DOHH2 (cell line): ENCODE measurements around the gene TAPBP.

Experiments
- H3F3A ChIP-seq: fragments of 200-600 bp; sonication (generic), shearing (Covaris generic); 2 replicates; pipeline ENCODE4 v1.6.0; 2016; ENCODE audit warnings: antibody characterized with exemption, mild to moderate bottlenecking; ENCODE audit not compliant: control insufficient read depth, insufficient read depth
- H3K27ac ChIP-seq: fragments of 200-600 bp; sonication (generic); 2 replicates; pipeline ENCODE4 v1.5.1; 2014; ENCODE audit warnings: low read depth, mild to moderate bottlenecking, low read length, moderate library complexity
- H3K27me3 ChIP-seq: fragments of 200-600 bp; sonication (generic); 2 replicates; pipeline ENCODE4 v1.6.1; 2014; ENCODE audit warnings: mild to moderate bottlenecking, low read length, mixed read lengths; ENCODE audit not compliant: control insufficient read depth
- H3K36me3 ChIP-seq: fragments of 200-600 bp; sonication (generic); 2 replicates; pipeline ENCODE4 v1.6.1; 2014; ENCODE audit warnings: mild to moderate bottlenecking, low read length, moderate library complexity, mixed read lengths; ENCODE audit not compliant: control insufficient read depth
- H3K4me1 ChIP-seq: fragments of 200-600 bp; sonication (generic); 2 replicates; pipeline ENCODE4 v1.6.1; 2014; ENCODE audit warnings: mild to moderate bottlenecking, low read length, mixed read lengths; ENCODE audit not compliant: control insufficient read depth
- H3K4me2 ChIP-seq: fragments of 200-600 bp; sonication (generic); 2 replicates; pipeline ENCODE4 v1.6.0; 2014; ENCODE audit warnings: mild to moderate bottlenecking, low read length, moderate library complexity
- H3K4me3 ChIP-seq: fragments of 200-600 bp; sonication (generic); 2 replicates; pipeline ENCODE4 v1.5.1; 2014; ENCODE audit warnings: mild to moderate bottlenecking, low read length, mixed read lengths
- H3K79me2 ChIP-seq: fragments of 200-600 bp; sonication (generic); 2 replicates; pipeline ENCODE4 v1.6.1; 2014; ENCODE audit warnings: mild to moderate bottlenecking, low read length, mixed read lengths; ENCODE audit not compliant: control insufficient read depth
- H3K9me2 ChIP-seq: fragments of 200-600 bp; sonication (generic); replicated peaks from 2 replicates; pipeline ENCODE4 v1.6.1; 2014; ENCODE audit warnings: mild to moderate bottlenecking, low read length, mixed read lengths; ENCODE audit not compliant: control insufficient read depth
- H3K9me3 ChIP-seq: fragments of 200-600 bp; sonication (generic); 2 replicates; pipeline ENCODE4 v1.6.1; 2014; ENCODE audit warnings: antibody characterized with exemption, low read length, mixed read lengths; ENCODE audit not compliant: control insufficient read depth, insufficient read depth
- H4K20me1 ChIP-seq: fragments of 200-600 bp; sonication (generic); 2 replicates; pipeline ENCODE4 v1.6.0; 2014; ENCODE audit warnings: low read depth, mild to moderate bottlenecking, antibody characterized with exemption, low read length, moderate library complexity; ENCODE audit not compliant: control insufficient read depth, insufficient read depth
- EZH2phosphoT487 ChIP-seq: fragments of 200-600 bp; sonication (generic); IDR thresholded peaks from 2 replicates; pipeline ENCODE4 v1.6.1; 2017; ENCODE audit warnings: borderline replicate concordance, mild to moderate bottlenecking, antibody characterized with exemption, low read length, moderate library complexity, mixed read lengths
- TF ChIP-seq, protein P1 (sequence below): fragments of 200-600 bp; sonication (generic); IDR thresholded peaks from one replicate; pipeline ENCODE4 v1.5.1; 2014; ENCODE audit warnings: antibody characterized with exemption, mild to moderate bottlenecking, low read depth, low read length; ENCODE audit not compliant: poor library complexity, severe bottlenecking

Gene TAPBP

DNA sequence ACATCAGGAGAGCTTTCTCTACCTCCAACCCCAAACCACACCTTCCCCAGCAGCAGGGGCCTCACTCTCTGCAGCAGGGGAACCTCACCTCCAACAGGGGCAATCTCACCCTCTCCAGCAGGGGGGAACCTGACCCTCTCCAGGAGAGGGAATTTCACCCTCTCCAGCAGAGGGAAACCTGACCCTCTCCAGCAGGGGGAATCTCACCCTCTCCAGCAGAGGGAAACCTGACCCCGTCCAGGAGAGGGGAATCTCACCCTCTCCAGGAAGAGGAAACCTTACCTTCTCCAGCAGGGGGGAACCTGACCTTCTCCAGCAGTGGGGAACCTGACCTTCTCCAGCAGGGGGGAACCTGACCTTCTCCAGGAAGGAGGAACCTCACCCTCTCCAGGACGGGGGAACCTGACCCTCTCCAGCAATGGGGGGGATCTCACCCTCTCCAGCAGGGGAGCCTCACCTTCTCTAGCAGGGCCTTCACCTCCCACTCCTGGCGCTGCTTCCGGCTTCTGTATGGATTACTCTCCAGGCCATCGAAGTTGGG is 33.8 kb downstream of the TAPBP start:
- no peak overlapping the region for H3K4me2 ChIP-seq

DNA sequence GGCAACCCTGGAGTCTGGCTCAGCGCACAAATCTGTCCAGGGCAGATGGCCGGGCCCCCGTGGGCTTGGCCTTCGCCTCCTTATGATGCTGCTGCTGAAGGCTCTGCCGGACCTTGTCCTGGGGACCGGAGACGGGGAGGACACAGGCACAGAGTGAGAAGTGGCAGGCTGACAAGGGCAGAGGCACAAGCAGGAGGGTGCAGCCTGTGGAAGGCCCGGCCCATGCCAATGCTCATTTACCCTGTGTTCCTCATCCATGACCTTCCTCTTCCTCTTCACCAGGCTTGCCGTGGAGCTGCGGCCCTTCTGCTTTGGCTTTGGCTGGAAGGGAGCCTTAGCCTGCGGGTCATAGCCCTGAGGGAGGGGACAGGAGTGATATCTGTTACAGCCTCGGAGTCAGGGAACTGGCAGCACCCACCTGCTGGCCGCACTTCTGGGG is 34.6 kb downstream of the TAPBP start:
- Histone ChIP-seq H3F3A (peaks cover 54% of the 10 kb centered on the region), H3K36me3 (peaks cover 90% of the 10 kb centered on the region)

More for the DNA sequence above, 33.8 kb downstream of the TAPBP start:
- Histone ChIP-seq H3K9me2 (no peaks in the 10 kb centered on the region), H3K4me1 (peaks cover 52% of the 10 kb centered on the region), H3K36me3 (peaks cover 89% of the 10 kb centered on the region), H3K79me2 (peaks cover 9% of the 10 kb centered on the region), H3K27me3 (no peaks in the 10 kb centered on the region), H4K20me1 (peaks cover 2% of the 10 kb centered on the region), H3F3A (peaks cover 47% of the 10 kb centered on the region), H3K27ac (peak overlapping the region; percentile 37; the same call in 1 of the 2 replicates), H3K9me3 (no peaks in the 10 kb centered on the region), H3K4me3 (no peak overlapping the region)
- TF ChIP-seq EZH2phosphoT487 = no peak
- TF ChIP-seq, protein P1, sequence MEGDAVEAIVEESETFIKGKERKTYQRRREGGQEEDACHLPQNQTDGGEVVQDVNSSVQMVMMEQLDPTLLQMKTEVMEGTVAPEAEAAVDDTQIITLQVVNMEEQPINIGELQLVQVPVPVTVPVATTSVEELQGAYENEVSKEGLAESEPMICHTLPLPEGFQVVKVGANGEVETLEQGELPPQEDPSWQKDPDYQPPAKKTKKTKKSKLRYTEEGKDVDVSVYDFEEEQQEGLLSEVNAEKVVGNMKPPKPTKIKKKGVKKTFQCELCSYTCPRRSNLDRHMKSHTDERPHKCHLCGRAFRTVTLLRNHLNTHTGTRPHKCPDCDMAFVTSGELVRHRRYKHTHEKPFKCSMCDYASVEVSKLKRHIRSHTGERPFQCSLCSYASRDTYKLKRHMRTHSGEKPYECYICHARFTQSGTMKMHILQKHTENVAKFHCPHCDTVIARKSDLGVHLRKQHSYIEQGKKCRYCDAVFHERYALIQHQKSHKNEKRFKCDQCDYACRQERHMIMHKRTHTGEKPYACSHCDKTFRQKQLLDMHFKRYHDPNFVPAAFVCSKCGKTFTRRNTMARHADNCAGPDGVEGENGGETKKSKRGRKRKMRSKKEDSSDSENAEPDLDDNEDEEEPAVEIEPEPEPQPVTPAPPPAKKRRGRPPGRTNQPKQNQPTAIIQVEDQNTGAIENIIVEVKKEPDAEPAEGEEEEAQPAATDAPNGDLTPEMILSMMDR = peak; percentile 98

DNA sequence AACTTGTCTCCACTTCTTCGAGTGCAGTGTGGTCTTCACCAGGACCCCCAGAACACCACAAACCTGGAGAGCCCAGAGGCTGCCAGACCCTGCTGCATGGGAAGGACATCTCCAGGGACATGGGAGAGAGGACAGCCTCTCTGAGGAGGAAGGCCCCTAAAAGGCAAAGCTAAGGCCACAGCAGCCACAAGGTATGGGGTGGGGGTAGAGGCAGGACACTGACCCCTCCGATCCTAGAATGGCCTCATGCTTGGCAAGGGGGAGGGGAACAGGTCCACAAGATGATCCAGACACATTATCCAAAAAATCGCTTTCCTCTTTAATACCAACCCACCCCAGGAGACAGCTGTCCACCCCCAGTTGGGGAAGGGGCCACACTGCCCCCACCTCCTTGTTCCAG is 35.1 kb downstream of the TAPBP start:
- Histone ChIP-seq H3F3A (peaks cover 59% of the 10 kb centered on the region), H3K27ac (peak overlapping the region; percentile 80), H3K4me1 (peaks cover 64% of the 10 kb centered on the region), H3K36me3 (peaks cover 90% of the 10 kb centered on the region), H3K4me3 (no peak overlapping the region), H3K4me2 (no peak overlapping the region; the same call in 1 of the 2 replicates), H3K9me3 (no peaks in the 10 kb centered on the region), H3K79me2 (peaks cover 22% of the 10 kb centered on the region), H3K27me3 (no peaks in the 10 kb centered on the region), H3K9me2 (no peaks in the 10 kb centered on the region), H4K20me1 (peaks cover 14% of the 10 kb centered on the region)
- no peak for TF ChIP-seq EZH2phosphoT487

More for the DNA sequence above, 34.6 kb downstream of the TAPBP start:
- 0 out of 2 replicates have a peak overlapping the region, but pooled peaks have one; percentile 37 for H3K27ac ChIP-seq
- no peaks in the 10 kb centered on the region for H3K27me3 ChIP-seq
- H3K4me3 ChIP-seq = no peak overlapping the region
- H3K4me2 ChIP-seq = no peak overlapping the region
- H3K9me3 ChIP-seq = no peaks in the 10 kb centered on the region
- H3K4me1 ChIP-seq = peaks cover 60% of the 10 kb centered on the region
- peaks cover 17% of the 10 kb centered on the region for H3K79me2 ChIP-seq
- TF ChIP-seq EZH2phosphoT487 = no peak
- TF ChIP-seq, protein P1 = no peak
- no peaks in the 10 kb centered on the region for H3K9me2 ChIP-seq
- peaks cover 9% of the 10 kb centered on the region for H4K20me1 ChIP-seq

DNA sequence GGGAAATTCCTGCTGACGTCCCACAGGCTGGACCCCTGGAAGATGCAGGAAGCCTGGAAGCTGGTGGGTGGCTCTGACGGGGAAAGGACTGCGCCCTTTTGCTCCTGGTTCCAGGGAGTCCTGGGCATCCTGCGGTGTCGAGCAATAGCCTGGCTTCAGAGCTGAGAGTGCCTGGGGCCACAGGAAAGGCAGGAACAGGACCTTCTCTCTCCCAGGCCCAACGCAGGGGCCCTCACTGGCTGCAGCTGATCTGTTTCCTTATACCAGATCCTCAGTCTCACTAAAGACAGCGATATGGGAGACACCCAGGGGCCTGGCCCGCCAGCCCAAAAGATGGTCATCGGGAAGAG is 35.5 kb downstream of the TAPBP start:
- Histone ChIP-seq H3K9me2 (no peaks in the 10 kb centered on the region), H3K4me3 (peak overlapping the region; percentile 93), H3K27ac (peak overlapping the region; percentile 80), H3K27me3 (no peaks in the 10 kb centered on the region), H4K20me1 (peaks cover 19% of the 10 kb centered on the region), H3K4me1 (peaks cover 69% of the 10 kb centered on the region), H3K4me2 (peak overlapping the region; percentile 99), H3K79me2 (peaks cover 26% of the 10 kb centered on the region), H3F3A (peaks cover 63% of the 10 kb centered on the region), H3K36me3 (peaks cover 90% of the 10 kb centered on the region), H3K9me3 (no peaks in the 10 kb centered on the region)
- TF ChIP-seq EZH2phosphoT487 = no peak
- TF ChIP-seq, protein P1 = no peak
